ENCODE measurements around the gene SLC9A3. TPM values are rescaled to one million over a fixed set of nuclear protein-coding genes. Genes with fewer than 3 reads are reported as not detected.
A peak's percentile ranks its signal among the peaks of the same experiment; 100 is the strongest.

The SLC9A3 gene
- total RNA-seq, 1 donor from 2014 or later = 1.1 TPM

GRCh38 chr5:472076-472655, 52.1 kb downstream of the SLC9A3 start:
- Histone ChIP-seq H3K9me3 (no peaks in the 10 kb centered on the region), H3K36me3 (peaks cover 6% of the 10 kb centered on the region), H3K27me3 (ENCODE audit: low read depth) (peaks cover 20% of the 10 kb centered on the region), H3K27ac (peak overlapping the region; percentile 80), H3K4me3 (peak overlapping the region; percentile 97), H3K4me1 (peaks cover 26% of the 10 kb centered on the region)
- DNase-seq (peak; percentile 63), ATAC-seq (peak; percentile 11 to 52)
- intact Hi-C loops (cut with DNase I) = no loop called here
- no peak for TF ChIP-seq CTCF (IDR thresholded peaks at IDR 0.05)

GRCh38 chr5:471750-472058, 52.5 kb downstream of the SLC9A3 start:
- Histone ChIP-seq H3K27ac (peak overlapping the region; percentile 80), H3K4me1 (peaks cover 26% of the 10 kb centered on the region), H3K27me3 (ENCODE audit: low read depth) (peaks cover 17% of the 10 kb centered on the region), H3K9me3 (no peaks in the 10 kb centered on the region), H3K36me3 (peaks cover 10% of the 10 kb centered on the region), H3K4me3 (peak overlapping the region; percentile 97)
- no peak for TF ChIP-seq CTCF (IDR thresholded peaks at IDR 0.05)
- intact Hi-C loops (cut with DNase I) = no loop called here
- ATAC-seq (no peak), DNase-seq (no peak)

GRCh38 chr5:470961-471749, 53.1 kb downstream of the SLC9A3 start:
- H3K27ac ChIP-seq = no peak overlapping the region
- TF ChIP-seq CTCF (IDR thresholded peaks at IDR 0.05) = no peak
- peak overlapping the region; percentile 97 for H3K4me3 ChIP-seq
- no peaks in the 10 kb centered on the region for H3K9me3 ChIP-seq
- DNase-seq (no peak), ATAC-seq (no peak)
- H3K27me3 ChIP-seq (ENCODE audit: low read depth) = peaks cover 12% of the 10 kb centered on the region
- H3K36me3 ChIP-seq = peaks cover 16% of the 10 kb centered on the region
- intact Hi-C loops (cut with DNase I) = no loop called here
- H3K4me1 ChIP-seq = peaks cover 26% of the 10 kb centered on the region

- peaks cover 22% of the 10 kb centered on the region for H3K4me1 ChIP-seq
- no peak for TF ChIP-seq CTCF (IDR thresholded peaks at IDR 0.05)
- no peak overlapping the region for H3K4me3 ChIP-seq
- no peak overlapping the region for H3K27ac ChIP-seq
- peaks cover 28% of the 10 kb centered on the region for H3K36me3 ChIP-seq
- peak; percentile 28 for DNase-seq
- intact Hi-C loops (cut with DNase I) = no loop called here
- no peak for ATAC-seq
- H3K27me3 ChIP-seq (ENCODE audit: low read depth) = peaks cover 2% of the 10 kb centered on the region
- no peaks in the 10 kb centered on the region for H3K9me3 ChIP-seq
Observed at GRCh38 chr5:469752-470483, 54.3 kb downstream of the SLC9A3 start.

- H3K4me3 ChIP-seq = no peak overlapping the region
- H3K4me1 ChIP-seq = peaks cover 18% of the 10 kb centered on the region
- ATAC-seq (no peak), DNase-seq (no peak)
- no peak for TF ChIP-seq CTCF (IDR thresholded peaks at IDR 0.05)
- H3K9me3 ChIP-seq = no peaks in the 10 kb centered on the region
- no peak overlapping the region for H3K27ac ChIP-seq
- no peaks in the 10 kb centered on the region for H3K27me3 ChIP-seq (ENCODE audit: low read depth)
- peaks cover 42% of the 10 kb centered on the region for H3K36me3 ChIP-seq
- intact Hi-C loops (cut with DNase I) = no loop called here
Observed at GRCh38 chr5:468401-468800, 55.8 kb downstream of the SLC9A3 start.

Measured in lower lobe of right lung (tissue), 2 donors.